Measurements from ENCODE around the gene AKAP8L. TPM values are rescaled to one million over a fixed set of nuclear protein-coding genes. Genes with fewer than 3 reads are reported as not detected.

AKAP8L gene
- total and polyA plus RNA-seq, 9 of the 15 experiments (the other 6 are each of a cell fraction or from before 2014, with no cell fraction given), result 2.4 to 116 (median 70.7) TPM

- TF ChIP-seq, protein P1, sequence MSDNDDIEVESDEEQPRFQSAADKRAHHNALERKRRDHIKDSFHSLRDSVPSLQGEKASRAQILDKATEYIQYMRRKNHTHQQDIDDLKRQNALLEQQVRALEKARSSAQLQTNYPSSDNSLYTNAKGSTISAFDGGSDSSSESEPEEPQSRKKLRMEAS (CRISPR knock-in tag; IDR thresholded peaks at IDR 0.05), result peak; percentile 17; the same call in 1 of the 2 replicates
- TF ChIP-seq PREB (CRISPR knock-in tag; IDR thresholded peaks at IDR 0.05), result no peak
- no peak for TF ChIP-seq ZNF347 (CRISPR knock-in tag; IDR thresholded peaks at IDR 0.05; ENCODE audit: low read depth)
- TF ChIP-seq HMBOX1 (IDR thresholded peaks at IDR 0.05), result peak; percentile 47; the same call in 1 of the 2 replicates
- TF ChIP-seq, protein P2, sequence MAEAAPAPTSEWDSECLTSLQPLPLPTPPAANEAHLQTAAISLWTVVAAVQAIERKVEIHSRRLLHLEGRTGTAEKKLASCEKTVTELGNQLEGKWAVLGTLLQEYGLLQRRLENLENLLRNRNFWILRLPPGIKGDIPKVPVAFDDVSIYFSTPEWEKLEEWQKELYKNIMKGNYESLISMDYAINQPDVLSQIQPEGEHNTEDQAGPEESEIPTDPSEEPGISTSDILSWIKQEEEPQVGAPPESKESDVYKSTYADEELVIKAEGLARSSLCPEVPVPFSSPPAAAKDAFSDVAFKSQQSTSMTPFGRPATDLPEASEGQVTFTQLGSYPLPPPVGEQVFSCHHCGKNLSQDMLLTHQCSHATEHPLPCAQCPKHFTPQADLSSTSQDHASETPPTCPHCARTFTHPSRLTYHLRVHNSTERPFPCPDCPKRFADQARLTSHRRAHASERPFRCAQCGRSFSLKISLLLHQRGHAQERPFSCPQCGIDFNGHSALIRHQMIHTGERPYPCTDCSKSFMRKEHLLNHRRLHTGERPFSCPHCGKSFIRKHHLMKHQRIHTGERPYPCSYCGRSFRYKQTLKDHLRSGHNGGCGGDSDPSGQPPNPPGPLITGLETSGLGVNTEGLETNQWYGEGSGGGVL (CRISPR knock-in tag; IDR thresholded peaks at IDR 0.05), result no peak
- TF ChIP-seq MECOM (CRISPR knock-in tag; IDR thresholded peaks at IDR 0.05), result no peak
- 0 out of 2 replicates have a peak, but pooled peaks have one; percentile 47 for TF ChIP-seq JUND (IDR thresholded peaks at IDR 0.05; ENCODE audit: borderline replicate concordance, low read depth, low read length)
- no peak for TF ChIP-seq JUND (tag; IDR thresholded peaks at IDR 0.05; ENCODE audit: borderline replicate concordance, low read depth, low read length)
- no peak for TF ChIP-seq HSF4 (CRISPR knock-in tag; IDR thresholded peaks at IDR 0.05; ENCODE audit: borderline replicate concordance)
- TF ChIP-seq ZBED1 (IDR thresholded peaks at IDR 0.05), result no peak
- TF ChIP-seq SIX5 (IDR thresholded peaks at IDR 0.05; ENCODE audit: borderline replicate concordance in 1 of 2, insufficient read depth in 1 of 2, low read depth in 1 of 2, low read length in 2 of 2), result no peak
- TF ChIP-seq IRF2 (CRISPR knock-in tag; IDR thresholded peaks at IDR 0.05), result no peak
- TF ChIP-seq BCOR (IDR thresholded peaks at IDR 0.05), result no peak
- TF ChIP-seq SIN3B (IDR thresholded peaks at IDR 0.05; ENCODE audit: low read depth), result no peak
- TF ChIP-seq ZNF431 (CRISPR knock-in tag; IDR thresholded peaks at IDR 0.05), result no peak
- TF ChIP-seq, protein P3, sequence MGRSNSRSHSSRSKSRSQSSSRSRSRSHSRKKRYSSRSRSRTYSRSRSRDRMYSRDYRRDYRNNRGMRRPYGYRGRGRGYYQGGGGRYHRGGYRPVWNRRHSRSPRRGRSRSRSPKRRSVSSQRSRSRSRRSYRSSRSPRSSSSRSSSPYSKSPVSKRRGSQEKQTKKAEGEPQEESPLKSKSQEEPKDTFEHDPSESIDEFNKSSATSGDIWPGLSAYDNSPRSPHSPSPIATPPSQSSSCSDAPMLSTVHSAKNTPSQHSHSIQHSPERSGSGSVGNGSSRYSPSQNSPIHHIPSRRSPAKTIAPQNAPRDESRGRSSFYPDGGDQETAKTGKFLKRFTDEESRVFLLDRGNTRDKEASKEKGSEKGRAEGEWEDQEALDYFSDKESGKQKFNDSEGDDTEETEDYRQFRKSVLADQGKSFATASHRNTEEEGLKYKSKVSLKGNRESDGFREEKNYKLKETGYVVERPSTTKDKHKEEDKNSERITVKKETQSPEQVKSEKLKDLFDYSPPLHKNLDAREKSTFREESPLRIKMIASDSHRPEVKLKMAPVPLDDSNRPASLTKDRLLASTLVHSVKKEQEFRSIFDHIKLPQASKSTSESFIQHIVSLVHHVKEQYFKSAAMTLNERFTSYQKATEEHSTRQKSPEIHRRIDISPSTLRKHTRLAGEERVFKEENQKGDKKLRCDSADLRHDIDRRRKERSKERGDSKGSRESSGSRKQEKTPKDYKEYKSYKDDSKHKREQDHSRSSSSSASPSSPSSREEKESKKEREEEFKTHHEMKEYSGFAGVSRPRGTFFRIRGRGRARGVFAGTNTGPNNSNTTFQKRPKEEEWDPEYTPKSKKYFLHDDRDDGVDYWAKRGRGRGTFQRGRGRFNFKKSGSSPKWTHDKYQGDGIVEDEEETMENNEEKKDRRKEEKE (IDR thresholded peaks at IDR 0.05; ENCODE audit: borderline replicate concordance in 1 of 2, control insufficient read depth in 1 of 2, low read depth in 2 of 2, low read length in 1 of 2), result no peak
- TF ChIP-seq PHB (CRISPR knock-in tag; IDR thresholded peaks at IDR 0.05), result no peak
- TF ChIP-seq HDAC3 (IDR thresholded peaks at IDR 0.05; ENCODE audit: borderline replicate concordance, partially characterized antibody), result no peak
- no peak for TF ChIP-seq CAMTA2 (CRISPR knock-in tag; conservative IDR thresholded peaks at IDR 0.05)
- no peak for TF ChIP-seq RFX7 (CRISPR knock-in tag; IDR thresholded peaks at IDR 0.05)
- no peak for TF ChIP-seq TBP (optimal IDR thresholded peaks at IDR 0.05; ENCODE audit: low read depth, low read length)
- no peak for TF ChIP-seq ZNF316 (IDR thresholded peaks at IDR 0.05)
- no peak for TF ChIP-seq ZNF274 (IDR thresholded peaks at IDR 0.05; ENCODE audit: borderline replicate concordance, low read depth, low read length)
Measured at GRCh38 chr19:15330801-15331418, 87.9 kb downstream of the AKAP8L start (continued).
